Kidney epithelial cell (primary cell): ENCODE measurements around the gene BCOR. TPM values are rescaled to one million over a fixed set of nuclear protein-coding genes. Genes with fewer than 3 reads are reported as not detected.

Source experiments
- DNase-seq: peaks from one replicate; pipeline ENCODE4 v3.0.0-alpha.2; 2010; ENCODE audit warnings: low read depth
- H3K27me3 ChIP-seq: 2 replicates; pipeline ENCODE4 v1.6.0; 2011; ENCODE audit warnings: low read length; ENCODE audit not compliant: control insufficient read depth, insufficient read depth
- H3K36me3 ChIP-seq: 2 replicates; pipeline ENCODE4 v1.5.1; 2011; ENCODE audit warnings: low read length; ENCODE audit not compliant: control insufficient read depth, insufficient read depth
- H3K4me3 ChIP-seq: 2 replicates; pipeline ENCODE4 v1.5.1; 2011; ENCODE audit warnings: low read depth, mild to moderate bottlenecking, control low read depth, low read length
- CTCF ChIP-seq: IDR thresholded peaks from 2 replicates; pipeline ENCODE4 v1.5.1; 2011; ENCODE audit warnings: mild to moderate bottlenecking, moderate library complexity, low read length, control low read depth, inconsistent platforms; ENCODE audit not compliant: insufficient read depth, poor library complexity, severe bottlenecking
- total RNA-seq: library from RNA; depleted of rRNA; stranded (reverse); fragments of >200 nt; gene quantifications from 2 replicates; pipeline ENCODE4 v1.2.3, GENCODE V29; 2015

Gene BCOR
- total RNA-seq, 1 donor from 2014 or later, result 29.5 TPM

DNA sequence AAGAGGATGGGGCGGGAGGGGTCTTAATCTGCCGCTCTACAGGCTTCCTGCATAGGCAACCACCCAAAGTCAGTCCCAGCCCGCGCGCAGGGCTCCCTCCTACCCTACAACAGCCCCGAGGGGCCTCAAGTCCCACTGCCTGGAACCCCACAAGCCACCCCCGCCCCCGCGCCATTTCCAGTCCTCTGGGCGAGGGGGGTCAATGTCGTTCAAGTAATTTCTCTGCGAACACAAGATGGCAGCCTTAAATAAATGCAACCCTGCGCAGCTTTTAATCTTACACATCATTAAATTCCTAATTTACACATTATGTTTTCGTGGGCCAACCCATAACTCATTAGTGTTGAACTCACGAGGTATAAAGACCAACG is 92.9 kb downstream of the BCOR start:
- no peak for TF ChIP-seq CTCF
- H3K27me3 ChIP-seq, result peaks cover 46% of the 10 kb centered on the region
- no peaks in the 10 kb centered on the region for H3K36me3 ChIP-seq
- no peak overlapping the region for H3K4me3 ChIP-seq
- no peak for DNase-seq

DNA sequence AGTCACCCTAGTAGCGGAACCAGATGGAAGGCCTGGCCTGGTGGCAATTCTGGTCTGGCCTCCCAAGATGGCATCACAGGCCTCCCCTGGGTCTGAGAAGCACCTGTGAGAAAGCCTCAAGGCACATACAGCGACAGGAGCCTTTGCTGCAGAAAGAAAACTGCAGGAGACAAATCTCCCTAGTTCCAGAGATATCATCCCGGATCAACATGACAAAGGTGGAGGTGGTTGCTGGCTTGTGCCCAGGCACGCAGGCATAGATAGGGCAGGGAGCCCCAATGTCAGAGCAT is 93.6 kb downstream of the BCOR start:
- Histone ChIP-seq H3K36me3 (no peaks in the 10 kb centered on the region), H3K27me3 (peaks cover 39% of the 10 kb centered on the region), H3K4me3 (no peak overlapping the region)
- no peak for DNase-seq
- TF ChIP-seq CTCF, result no peak

- Histone ChIP-seq H3K36me3 (no peaks in the 10 kb centered on the region), H3K4me3 (no peak overlapping the region), H3K27me3 (peaks cover 35% of the 10 kb centered on the region)
- no peak for TF ChIP-seq CTCF
- no peak for DNase-seq
These were observed 94.1 kb downstream of the BCOR start for GRCh38 chrX:40003428-40004245.

- H3K36me3 ChIP-seq, result no peaks in the 10 kb centered on the region
- H3K27me3 ChIP-seq, result peaks cover 30% of the 10 kb centered on the region
- H3K4me3 ChIP-seq, result no peak overlapping the region
- TF ChIP-seq CTCF, result no peak
- no peak for DNase-seq
These were observed 94.7 kb downstream of the BCOR start for GRCh38 chrX:40003071-40003427.
